Esophagus squamous epithelium (tissue), 5 donors: ENCODE measurements around the gene RAPGEF1. TPM values are rescaled to one million over a fixed set of nuclear protein-coding genes. Genes with fewer than 3 reads are reported as not detected.
"Not testable (repeated sequence)": the region's sequence is repeated elsewhere in the genome, so short reads cannot be mapped to it uniquely, and the experiment has no call there.

Source experiments
- DNase-seq: peaks from one replicate; lab custom pipeline; 2025; lab: John Stamatoyannopoulos, UW
- H3K27ac ChIP-seq, 4 donors: fragments of 200-600 bp; sonication (generic); one replicate each; pipeline ENCODE4 v1.5.1; 2016 to 2019; ENCODE audit warnings: mild to moderate bottlenecking in 1 of 4
- H3K27me3 ChIP-seq, 4 donors: fragments of 200-600 bp; sonication (generic); 1 replicate in 3 of 4; 2 replicates in 1 of 4; pipeline versions ENCODE4 v1.5.1 to v1.6.0; 2017 to 2021; ENCODE audit warnings: antibody characterized with exemption in 1 of 4
- H3K36me3 ChIP-seq, 3 donors: fragments of 200-600 bp; sonication (generic); one replicate each; pipeline ENCODE4 v1.5.1; 2016 to 2019
- H3K4me1 ChIP-seq, 3 donors: fragments of 200-600 bp; sonication (generic); one replicate each; pipeline ENCODE4 v1.5.1; 2017 to 2019
- H3K4me3 ChIP-seq, 4 donors: fragments of 200-600 bp; sonication (generic); 1 replicate in 3 of 4; 2 replicates in 1 of 4; pipeline ENCODE4 v1.5.1; 2016 to 2019; ENCODE audit warnings: mild to moderate bottlenecking in 2 of 4, moderate library complexity in 1 of 4
- H3K9me3 ChIP-seq, 3 donors: fragments of 200-600 bp; sonication (generic); one replicate each; pipeline ENCODE4 v1.5.1; 2016 to 2019
- POLR2A ChIP-seq, 4 donors: fragments of 450-650 bp; IDR thresholded peaks; one replicate each; pipeline ENCODE4 v1.6.1; 2017; ENCODE audit warnings: antibody characterized with exemption in 4 of 4, mild to moderate bottlenecking in 4 of 4, moderate library complexity in 3 of 4
- WGBS, 2 donors: methylation state at CpG; one replicate each; pipeline ENCODE4 v1.1.5; 2018; 5-methylcytosine and 5-hydroxymethylcytosine counted together
- intact Hi-C: fragments of 100-400 bp; cut with DNase I; formaldehyde crosslinking; loops from one replicate; pipeline ENCODE4 v1.15.0; 2022
- total RNA-seq, 4 donors: library from RNA; depleted of rRNA; stranded (reverse); fragments of >200 nt; gene quantifications; one replicate each; pipeline ENCODE4 v1.1.0, GENCODE V29; 2016
- TF ChIP-seq, protein P1 (sequence below), 6 experiments: fragments of 450-650 bp in 4 of 6; fragments of 200-600 bp in 2 of 6; sonication (generic) in 2 of 6; IDR thresholded peaks; one replicate each; pipeline ENCODE4 v1.5.1; 2016 to 2019; ENCODE audit warnings: antibody characterized with exemption in 6 of 6, mild to moderate bottlenecking in 4 of 6, moderate library complexity in 4 of 6
- donor health status: DM: yes; HTN: yes; CAD: no.

RAPGEF1 gene
- total RNA-seq, 4 donors from 2014 or later = 12.2 to 40.4 (median 19.0) TPM

DNA sequence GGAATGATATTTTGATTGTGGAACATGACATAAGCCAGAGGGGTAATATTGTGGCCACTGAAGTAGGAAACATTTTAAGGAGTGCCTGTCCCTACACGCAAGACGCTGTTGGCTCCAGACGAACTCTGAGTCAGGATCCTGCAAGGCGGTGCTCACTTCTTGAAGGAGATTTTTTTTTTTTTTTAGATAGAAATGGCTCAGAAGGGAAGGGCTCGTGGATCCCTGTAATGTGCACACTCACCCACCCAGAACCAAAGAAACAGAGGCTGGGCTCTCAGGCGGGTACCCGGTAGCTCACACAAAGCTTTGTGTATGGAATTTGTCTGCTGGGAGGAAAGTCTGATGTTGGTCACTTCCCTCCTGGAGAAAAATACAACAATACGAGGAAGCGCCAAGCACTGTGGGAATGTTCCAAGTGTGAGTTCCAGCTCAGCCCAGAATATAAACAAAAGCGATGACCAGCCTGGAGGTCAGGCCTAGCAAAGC lies 25.7 kb downstream of the RAPGEF1 start:
- no peaks in the 10 kb centered on the region for H3K27me3 ChIP-seq
- H3K27ac ChIP-seq = peak overlapping the region; percentile 66 to 91 (median 84)
- H3K36me3 ChIP-seq = no peaks in the 10 kb centered on the region
- intact Hi-C loops = no loop called here
- H3K4me3 ChIP-seq = peak overlapping the region in 1 of 4 donors; percentile 25
- no peak for TF ChIP-seq POLR2A (IDR thresholded peaks at IDR 0.05)
- TF ChIP-seq, protein P1, sequence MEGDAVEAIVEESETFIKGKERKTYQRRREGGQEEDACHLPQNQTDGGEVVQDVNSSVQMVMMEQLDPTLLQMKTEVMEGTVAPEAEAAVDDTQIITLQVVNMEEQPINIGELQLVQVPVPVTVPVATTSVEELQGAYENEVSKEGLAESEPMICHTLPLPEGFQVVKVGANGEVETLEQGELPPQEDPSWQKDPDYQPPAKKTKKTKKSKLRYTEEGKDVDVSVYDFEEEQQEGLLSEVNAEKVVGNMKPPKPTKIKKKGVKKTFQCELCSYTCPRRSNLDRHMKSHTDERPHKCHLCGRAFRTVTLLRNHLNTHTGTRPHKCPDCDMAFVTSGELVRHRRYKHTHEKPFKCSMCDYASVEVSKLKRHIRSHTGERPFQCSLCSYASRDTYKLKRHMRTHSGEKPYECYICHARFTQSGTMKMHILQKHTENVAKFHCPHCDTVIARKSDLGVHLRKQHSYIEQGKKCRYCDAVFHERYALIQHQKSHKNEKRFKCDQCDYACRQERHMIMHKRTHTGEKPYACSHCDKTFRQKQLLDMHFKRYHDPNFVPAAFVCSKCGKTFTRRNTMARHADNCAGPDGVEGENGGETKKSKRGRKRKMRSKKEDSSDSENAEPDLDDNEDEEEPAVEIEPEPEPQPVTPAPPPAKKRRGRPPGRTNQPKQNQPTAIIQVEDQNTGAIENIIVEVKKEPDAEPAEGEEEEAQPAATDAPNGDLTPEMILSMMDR (IDR thresholded peaks at IDR 0.05) = no peak
- H3K4me1 ChIP-seq = peaks cover 7 to 86% (median 64%) of the 10 kb centered on the region in 3 donors
- no peaks in the 10 kb centered on the region for H3K9me3 ChIP-seq
- WGBS, 2 donors = 17 to 26% methylated on average over 10 of the region's 10 CpGs
- DNase-seq = no peak

DNA sequence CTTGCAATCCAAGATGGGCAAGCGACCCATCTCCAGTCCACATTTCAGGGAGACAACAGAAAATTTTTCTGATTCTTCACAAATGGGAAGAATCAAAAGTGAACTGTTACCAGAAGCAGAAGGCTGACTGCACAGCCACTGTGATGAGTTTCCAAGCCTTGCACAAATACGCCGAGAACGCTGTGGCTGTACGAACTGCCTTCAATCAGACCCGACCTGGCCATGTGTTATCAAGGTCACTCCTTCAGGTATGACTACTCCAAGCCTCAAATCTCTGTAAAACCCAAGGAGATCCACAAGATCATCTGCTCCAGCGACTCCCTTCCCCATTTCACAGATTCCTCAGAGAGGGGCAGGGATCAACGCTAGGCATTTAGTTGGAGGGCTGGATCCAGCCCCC lies 26.9 kb downstream of the RAPGEF1 start:
- Histone ChIP-seq H3K27ac (peak overlapping the region; percentile 66 to 91 (median 84)), H3K36me3 (no peaks in the 10 kb centered on the region), H3K9me3 (no peaks in the 10 kb centered on the region), H3K4me3 (no peak overlapping the region), H3K4me1 (peaks cover 12 to 90% (median 68%) of the 10 kb centered on the region in 3 donors), H3K27me3 (no peaks in the 10 kb centered on the region)
- TF ChIP-seq, protein P1 (IDR thresholded peaks at IDR 0.05) = no peak
- TF ChIP-seq POLR2A (IDR thresholded peaks at IDR 0.05) = no peak
- no peak for DNase-seq
- intact Hi-C loops = no loop called here
- 89 to 96% methylated on average over 7 to 8 of the region's 8 CpGs for WGBS, 2 donors

DNA sequence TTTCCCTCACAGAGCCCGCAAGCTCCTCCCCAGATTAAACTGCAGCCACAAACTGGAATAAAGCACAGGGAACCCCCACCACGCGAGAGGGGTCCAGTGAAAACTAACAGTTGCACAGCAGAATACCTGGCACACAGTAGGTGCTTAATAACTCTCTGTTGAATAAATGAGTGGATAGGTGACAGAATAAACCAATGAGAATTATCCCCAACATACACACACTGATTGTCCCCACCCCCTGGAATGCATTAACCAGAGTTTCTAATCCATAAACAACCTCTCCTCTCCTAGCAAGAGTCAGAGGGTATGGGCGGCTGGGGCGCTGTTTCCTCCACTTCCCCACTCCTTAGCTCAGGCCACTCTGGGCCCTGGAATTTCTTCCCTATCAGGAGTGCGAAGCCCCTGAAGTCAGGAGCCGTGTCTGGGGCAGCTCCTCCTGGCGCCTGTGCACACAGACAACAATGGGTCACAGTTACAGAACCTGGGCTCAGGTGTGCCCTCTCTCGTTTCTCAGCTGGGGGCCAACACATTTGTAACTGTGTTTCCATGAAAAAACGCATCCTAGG lies 27.6 kb downstream of the RAPGEF1 start:
- TF ChIP-seq, protein P1 (IDR thresholded peaks at IDR 0.05) = no peak
- TF ChIP-seq POLR2A (IDR thresholded peaks at IDR 0.05) = no peak
- H3K4me3 ChIP-seq = no peak overlapping the region
- H3K36me3 ChIP-seq = no peaks in the 10 kb centered on the region
- peak overlapping the region in 3 of 4 donors; percentile 83 to 91 (median 85) for H3K27ac ChIP-seq
- WGBS, 2 donors = 81 to 86% methylated on average over 6 to 7 of the region's 10 CpGs
- peaks cover 19 to 97% (median 76%) of the 10 kb centered on the region in 3 donors for H3K4me1 ChIP-seq
- intact Hi-C loops = no loop called here
- no peaks in the 10 kb centered on the region for H3K9me3 ChIP-seq
- no peak for DNase-seq
- H3K27me3 ChIP-seq = no peaks in the 10 kb centered on the region

DNA sequence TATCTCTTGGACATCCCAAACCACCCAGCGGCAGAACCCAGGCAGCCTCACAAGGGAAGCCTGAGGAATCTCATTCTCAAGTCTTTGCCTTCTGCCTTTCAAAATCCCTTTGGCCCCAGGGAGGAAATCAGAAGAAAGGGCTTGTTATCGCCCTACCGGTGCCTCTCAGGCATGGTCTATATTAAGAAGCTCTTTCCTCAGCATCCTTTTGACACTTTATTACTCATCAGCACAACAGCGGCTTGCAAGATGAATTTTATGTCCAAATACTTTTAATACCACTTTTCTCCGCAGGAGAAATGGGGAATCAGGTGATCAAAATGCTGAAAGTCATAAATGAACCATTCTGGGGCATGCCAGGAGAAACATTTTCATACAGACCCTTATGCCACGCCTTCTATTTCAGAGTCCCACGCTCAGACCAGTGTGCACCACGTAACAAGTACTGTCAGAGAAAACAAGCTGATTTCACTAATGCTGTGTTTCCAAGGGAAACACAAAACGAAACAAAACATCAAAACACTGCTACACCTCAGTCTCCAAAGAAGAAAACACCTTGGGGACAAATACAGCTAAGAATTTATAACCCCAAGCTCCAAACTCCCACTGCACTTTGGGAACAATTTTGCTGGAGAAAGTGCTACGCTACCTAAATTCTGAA lies 30.0 kb downstream of the RAPGEF1 start:
- TF ChIP-seq, protein P1 (IDR thresholded peaks at IDR 0.05) = peak in 1 of 6 experiments; percentile 39
- TF ChIP-seq POLR2A (IDR thresholded peaks at IDR 0.05) = no peak
- WGBS, 2 donors = 26 to 33% methylated on average over 10 of the region's 10 CpGs
- Histone ChIP-seq H3K9me3 (no peaks in the 10 kb centered on the region), H3K27me3 (no peaks in the 10 kb centered on the region), H3K36me3 (no peaks in the 10 kb centered on the region), H3K4me1 (peaks cover 19 to 98% (median 71%) of the 10 kb centered on the region in 3 donors), H3K27ac (peak overlapping the region; percentile 62 to 85 (median 73)), H3K4me3 (peak overlapping the region in 1 of 4 donors; percentile 14)
- intact Hi-C loops = no loop called here
- no peak for DNase-seq

DNA sequence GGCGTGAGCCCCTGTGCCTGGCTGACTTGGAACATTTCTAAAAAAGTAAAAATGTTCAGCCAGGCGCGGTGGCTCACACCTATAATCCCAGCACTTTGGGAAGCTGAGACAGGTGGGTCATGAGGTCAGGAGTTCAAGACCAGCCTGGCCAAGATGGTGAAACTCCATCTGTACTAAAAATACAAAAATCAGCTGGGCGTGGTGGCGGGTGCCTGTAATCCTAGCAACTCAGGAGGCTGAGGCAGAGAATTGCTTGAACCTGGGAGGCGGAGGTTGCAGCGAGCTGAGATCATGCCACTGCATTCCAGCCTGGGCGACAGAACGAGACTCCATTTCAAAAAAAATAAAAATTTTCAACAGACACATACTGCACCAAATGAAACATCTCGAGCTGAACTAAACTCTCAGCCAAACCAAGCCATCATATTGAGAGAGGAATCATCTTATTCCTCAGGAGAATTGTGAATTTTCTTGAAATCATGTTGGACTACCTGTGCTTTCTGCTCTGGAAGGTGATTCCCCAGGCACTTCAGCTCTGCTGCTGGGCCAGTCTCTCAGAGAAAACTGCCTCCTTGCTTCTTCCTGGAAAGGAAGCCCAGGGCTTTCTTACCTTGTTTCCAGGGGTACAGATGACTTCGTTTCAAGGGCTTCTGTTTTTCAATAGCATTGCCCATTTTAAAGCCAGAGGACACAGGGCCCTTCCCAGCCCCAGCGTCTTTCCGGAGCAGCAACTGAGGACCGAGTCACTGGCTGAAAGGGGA lies 30.7 kb downstream of the RAPGEF1 start:
- H3K9me3 ChIP-seq, H3K27me3 ChIP-seq, intact Hi-C loops, H3K36me3 ChIP-seq, DNase-seq: not testable (repeated sequence)
- WGBS, 2 donors = 69 to 72% methylated on average over 10 to 13 of the region's 14 CpGs
- Histone ChIP-seq H3K27ac (peak overlapping the region; percentile 62 to 85 (median 73)), H3K4me1 (peaks cover 23 to 98% (median 73%) of the 10 kb centered on the region in 3 donors), H3K4me3 (peak overlapping the region in 1 of 4 donors; percentile 14)
